HUES6 (cell line): ENCODE measurements around the gene TMPRSS9.
"Not testable (repeated sequence)": the region's sequence is repeated elsewhere in the genome, so short reads cannot be mapped to it uniquely, and the experiment has no call there.

Source experiments
- H3K27ac ChIP-seq: 2 replicates; pipeline ENCODE4 v1.7.0; 2013; ENCODE audit warnings: low read depth, mild to moderate bottlenecking, low read length, inconsistent platforms
- H3K27me3 ChIP-seq: 2 replicates; pipeline ENCODE4 v1.6.1; 2013; ENCODE audit warnings: low read length; ENCODE audit not compliant: control insufficient read depth, insufficient read depth
- H3K36me3 ChIP-seq: 2 replicates; pipeline ENCODE4 v1.6.1; 2013; ENCODE audit warnings: low read length; ENCODE audit not compliant: control insufficient read depth, insufficient read depth
- H3K4me1 ChIP-seq: 2 replicates; pipeline ENCODE4 v1.6.1; 2013; ENCODE audit warnings: low read length; ENCODE audit not compliant: control insufficient read depth, insufficient read depth
- H3K4me3 ChIP-seq: 2 replicates; pipeline ENCODE4 v1.5.1; 2013; ENCODE audit warnings: low read depth, low read length
- H3K9ac ChIP-seq: one replicate; pipeline ENCODE4 v1.6.1; 2013; ENCODE audit warnings: mild to moderate bottlenecking, low read length
- H3K9me3 ChIP-seq: 2 replicates; pipeline ENCODE4 v1.6.1; 2013; ENCODE audit warnings: low read depth, low read length; ENCODE audit not compliant: control insufficient read depth, insufficient read depth

The TMPRSS9 gene

DNA sequence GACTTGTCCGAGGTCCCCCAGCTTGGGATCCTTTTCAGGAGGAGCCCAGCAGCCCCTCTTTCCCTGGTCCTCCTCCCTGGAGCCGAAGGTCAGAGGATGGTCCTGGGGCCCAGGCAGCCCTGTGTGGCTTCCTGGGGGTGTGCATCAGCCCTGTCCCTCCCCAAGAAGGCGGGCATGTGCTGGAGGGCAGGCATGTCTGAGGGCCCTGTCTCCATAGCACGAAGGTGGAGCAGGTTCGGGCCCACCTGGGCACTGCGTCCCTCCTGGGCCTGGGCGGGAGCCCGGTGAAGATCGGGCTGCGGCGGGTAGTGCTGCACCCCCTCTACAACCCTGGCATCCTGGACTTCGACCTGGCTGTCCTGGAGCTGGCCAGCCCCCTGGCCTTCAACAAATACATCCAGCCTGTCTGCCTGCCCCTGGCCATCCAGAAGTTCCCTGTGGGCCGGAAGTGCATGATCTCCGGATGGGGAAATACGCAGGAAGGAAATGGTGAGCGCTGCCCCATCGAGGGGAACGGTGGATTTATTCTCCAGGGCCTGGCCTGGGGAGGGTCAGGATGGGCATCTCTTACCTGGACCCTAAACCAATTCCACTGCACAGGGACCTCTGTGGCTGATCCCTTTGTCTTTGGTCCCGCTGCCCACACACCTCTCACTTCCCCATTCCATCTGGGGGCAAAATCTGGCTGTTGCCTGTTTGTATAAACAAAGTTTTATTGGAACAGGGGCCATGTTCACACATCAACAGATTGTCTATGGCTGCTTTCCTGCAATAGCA, 56.4 kb downstream of the TMPRSS9 start:
- H3K4me3 ChIP-seq = no peak overlapping the region
- peaks cover 15% of the 10 kb centered on the region for H3K36me3 ChIP-seq
- no peak overlapping the region for H3K9ac ChIP-seq
- no peaks in the 10 kb centered on the region; the same call in 1 of the 2 replicates for H3K4me1 ChIP-seq
- H3K27ac ChIP-seq = no peak overlapping the region
- H3K27me3 ChIP-seq = no peaks in the 10 kb centered on the region
- no peaks in the 10 kb centered on the region for H3K9me3 ChIP-seq

DNA sequence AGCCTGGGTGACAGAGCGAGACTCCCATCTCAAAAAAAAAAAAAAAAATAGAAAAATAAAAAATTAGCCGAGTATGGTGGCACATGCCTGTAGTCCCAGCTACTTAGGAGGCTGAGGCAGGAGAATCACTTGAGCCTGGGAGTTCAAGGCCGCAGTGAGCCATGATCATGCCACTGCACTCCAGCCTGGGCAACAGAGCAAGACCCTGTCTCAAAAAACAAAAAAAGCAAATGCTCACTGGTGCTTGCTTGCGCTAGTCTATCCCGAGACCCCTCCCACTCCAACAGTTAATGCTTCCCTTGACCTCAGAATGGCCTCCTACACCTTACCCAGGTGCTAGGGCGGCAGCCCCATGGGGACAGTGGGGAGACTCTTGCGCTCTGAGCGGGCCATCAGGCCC, 57.4 kb downstream of the TMPRSS9 start:
- not testable (repeated sequence) for H3K4me1 ChIP-seq, H3K27ac ChIP-seq, H3K9ac ChIP-seq

DNA sequence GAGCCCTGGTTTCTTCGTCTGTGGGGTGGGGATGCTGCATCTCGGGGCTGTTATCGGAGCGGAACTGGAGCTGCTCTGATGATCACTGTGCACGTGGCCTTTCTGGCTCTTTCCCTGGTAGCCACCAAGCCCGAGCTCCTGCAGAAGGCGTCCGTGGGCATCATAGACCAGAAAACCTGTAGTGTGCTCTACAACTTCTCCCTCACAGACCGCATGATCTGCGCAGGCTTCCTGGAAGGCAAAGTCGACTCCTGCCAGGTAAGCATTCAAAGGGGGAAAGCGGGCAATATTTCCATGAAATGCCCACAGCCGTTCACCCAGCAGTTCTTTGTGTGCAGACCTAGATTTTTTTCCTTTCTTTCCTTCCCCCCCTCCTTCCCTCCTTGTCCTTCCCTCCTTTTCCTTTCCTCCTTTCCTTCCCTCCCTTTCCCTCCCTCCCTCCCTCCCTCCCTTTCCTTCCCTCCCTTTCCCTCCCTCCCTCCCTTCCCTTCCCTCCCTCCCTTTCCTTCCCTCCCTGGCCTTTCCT, 57.9 kb downstream of the TMPRSS9 start:
- no peaks in the 10 kb centered on the region for H3K9me3 ChIP-seq

More for the DNA sequence above, 57.4 kb downstream of the TMPRSS9 start:
- H3K4me3 ChIP-seq, H3K9me3 ChIP-seq, H3K27me3 ChIP-seq: not testable (repeated sequence)
- peaks cover 15% of the 10 kb centered on the region for H3K36me3 ChIP-seq

DNA sequence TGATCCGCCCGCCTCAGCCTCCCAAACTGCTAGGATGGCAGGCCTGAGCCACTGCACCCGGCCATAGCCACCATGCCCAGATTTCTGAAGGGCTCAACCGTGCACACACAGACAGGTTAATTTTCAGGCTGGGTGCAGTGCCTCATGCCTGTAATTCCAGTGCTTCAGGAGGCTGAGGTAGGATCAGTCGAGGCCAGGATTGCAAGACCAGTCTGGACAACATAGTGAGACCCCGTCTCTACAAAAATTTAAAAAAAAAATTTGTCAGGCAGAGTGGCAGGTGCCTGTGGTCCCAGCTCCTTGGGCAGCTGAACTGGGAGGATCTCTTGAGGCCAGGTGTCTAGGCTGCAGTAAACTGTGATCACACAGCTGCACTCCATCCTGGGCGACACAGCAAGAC, 59.7 kb downstream of the TMPRSS9 start:
- no peaks in the 10 kb centered on the region; the same call in 1 of the 2 replicates for H3K4me1 ChIP-seq
- H3K9ac ChIP-seq = no peak overlapping the region
- H3K9me3 ChIP-seq = no peaks in the 10 kb centered on the region
- H3K4me3 ChIP-seq = no peak overlapping the region
- no peak overlapping the region for H3K27ac ChIP-seq
- H3K27me3 ChIP-seq = no peaks in the 10 kb centered on the region
- peaks cover 22% of the 10 kb centered on the region for H3K36me3 ChIP-seq

More for the DNA sequence above, 57.9 kb downstream of the TMPRSS9 start:
- H3K36me3 ChIP-seq = peaks cover 15% of the 10 kb centered on the region
- no peak overlapping the region for H3K4me3 ChIP-seq
- no peak overlapping the region for H3K9ac ChIP-seq
- H3K27ac ChIP-seq = no peak overlapping the region
- no peaks in the 10 kb centered on the region for H3K27me3 ChIP-seq
- no peaks in the 10 kb centered on the region; the same call in 1 of the 2 replicates for H3K4me1 ChIP-seq

DNA sequence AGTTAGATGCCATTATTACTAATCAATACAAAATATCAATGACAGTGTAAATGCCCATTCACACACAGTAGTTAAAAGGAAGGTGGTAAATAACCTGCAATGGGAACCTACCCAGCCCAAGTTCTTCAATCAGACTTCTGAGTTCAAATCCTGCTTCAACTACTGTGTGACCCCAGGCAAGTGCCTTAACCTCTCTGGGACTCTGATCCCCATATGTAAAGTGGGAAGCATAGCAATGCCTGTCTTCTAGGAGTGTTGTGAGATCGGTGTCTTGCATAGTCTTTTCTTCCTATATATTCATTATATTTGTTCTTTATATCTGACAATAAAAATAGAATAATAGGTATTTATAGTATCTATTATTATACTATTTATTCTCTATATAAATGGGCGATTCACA, 60.4 kb downstream of the TMPRSS9 start:
- Histone ChIP-seq H3K9me3 (no peaks in the 10 kb centered on the region), H3K9ac (no peak overlapping the region), H3K27me3 (no peaks in the 10 kb centered on the region), H3K4me1 (peaks cover 2% of the 10 kb centered on the region), H3K36me3 (peaks cover 22% of the 10 kb centered on the region), H3K27ac (no peak overlapping the region), H3K4me3 (no peak overlapping the region)

DNA sequence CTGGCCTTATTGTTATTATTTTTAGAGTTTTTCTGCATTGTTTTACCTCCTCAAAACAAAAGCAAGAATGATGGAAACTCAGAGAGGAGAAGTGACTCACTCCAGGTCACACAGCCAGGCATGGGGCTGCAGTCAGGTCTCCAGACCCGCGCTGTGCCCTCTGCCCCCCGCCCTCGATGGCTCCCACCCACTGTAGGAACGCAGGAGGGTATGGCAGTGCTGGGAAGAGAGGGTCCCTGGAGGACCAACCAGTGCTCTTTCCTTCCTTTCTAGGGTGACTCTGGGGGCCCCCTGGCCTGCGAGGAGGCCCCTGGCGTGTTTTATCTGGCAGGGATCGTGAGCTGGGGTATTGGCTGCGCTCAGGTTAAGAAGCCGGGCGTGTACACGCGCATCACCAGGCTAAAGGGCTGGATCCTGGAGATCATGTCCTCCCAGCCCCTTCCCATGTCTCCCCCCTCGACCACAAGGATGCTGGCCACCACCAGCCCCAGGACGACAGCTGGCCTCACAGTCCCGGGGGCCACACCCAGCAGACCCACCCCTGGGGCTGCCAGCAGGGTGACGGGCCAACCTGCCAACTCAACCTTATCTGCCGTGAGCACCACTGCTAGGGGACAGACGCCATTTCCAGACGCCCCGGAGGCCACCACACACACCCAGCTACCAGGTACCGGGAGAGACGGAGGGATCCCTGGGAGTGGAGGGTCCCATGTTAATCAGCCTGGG, 61.7 kb downstream of the TMPRSS9 start:
- peaks cover 14% of the 10 kb centered on the region for H3K4me1 ChIP-seq
- H3K36me3 ChIP-seq = peaks cover 18% of the 10 kb centered on the region
- H3K9me3 ChIP-seq = no peaks in the 10 kb centered on the region
- H3K27me3 ChIP-seq = no peaks in the 10 kb centered on the region
- no peak overlapping the region for H3K4me3 ChIP-seq
- no peak overlapping the region for H3K9ac ChIP-seq
- H3K27ac ChIP-seq = no peak overlapping the region

DNA sequence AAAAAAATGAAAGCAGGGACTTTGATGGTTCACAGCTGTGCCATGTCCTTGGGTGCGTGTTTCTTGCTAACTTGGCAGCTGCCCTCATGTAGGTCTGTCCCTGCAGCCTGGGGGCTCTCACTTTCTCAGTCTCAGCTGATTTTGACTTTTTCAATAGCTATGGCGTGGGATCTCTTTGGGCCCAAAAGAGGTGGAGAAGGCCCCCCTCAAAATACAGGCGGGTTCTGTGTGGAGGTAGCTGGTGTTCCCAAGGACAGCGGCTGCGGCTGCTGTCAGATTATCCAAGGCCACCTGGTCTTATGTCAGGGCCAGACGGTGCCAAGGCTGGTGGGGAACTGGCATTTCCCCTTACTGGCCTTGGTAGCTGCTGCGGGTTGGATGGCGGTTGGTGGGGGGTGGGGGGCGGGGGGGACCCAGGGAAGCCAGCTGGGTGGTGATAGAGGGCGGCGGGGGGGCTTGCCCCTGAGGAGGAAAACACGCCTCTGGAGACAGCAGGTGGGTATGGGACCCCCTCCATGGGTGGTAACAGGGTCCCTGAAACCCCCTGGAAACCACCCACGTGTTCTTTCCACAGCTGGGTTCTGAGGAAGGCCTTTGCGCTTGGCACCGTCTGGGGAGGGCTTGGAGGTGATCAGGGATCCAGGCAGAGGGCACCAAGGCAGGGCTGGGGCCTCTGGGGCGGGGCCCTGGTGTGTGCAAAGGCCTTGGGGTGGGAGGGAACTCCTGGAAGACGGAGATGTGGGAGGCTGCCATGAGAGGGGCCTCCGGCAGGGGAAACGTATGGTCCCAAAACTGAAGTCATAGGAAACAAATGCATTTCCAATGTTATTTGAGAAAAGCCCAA, 63.2 kb downstream of the TMPRSS9 start:
- peaks cover 11% of the 10 kb centered on the region for H3K36me3 ChIP-seq
- no peak overlapping the region for H3K9ac ChIP-seq
- H3K4me1 ChIP-seq = peaks cover 19% of the 10 kb centered on the region
- H3K9me3 ChIP-seq = no peaks in the 10 kb centered on the region
- H3K4me3 ChIP-seq = no peak overlapping the region
- no peaks in the 10 kb centered on the region for H3K27me3 ChIP-seq
- no peak overlapping the region for H3K27ac ChIP-seq

DNA sequence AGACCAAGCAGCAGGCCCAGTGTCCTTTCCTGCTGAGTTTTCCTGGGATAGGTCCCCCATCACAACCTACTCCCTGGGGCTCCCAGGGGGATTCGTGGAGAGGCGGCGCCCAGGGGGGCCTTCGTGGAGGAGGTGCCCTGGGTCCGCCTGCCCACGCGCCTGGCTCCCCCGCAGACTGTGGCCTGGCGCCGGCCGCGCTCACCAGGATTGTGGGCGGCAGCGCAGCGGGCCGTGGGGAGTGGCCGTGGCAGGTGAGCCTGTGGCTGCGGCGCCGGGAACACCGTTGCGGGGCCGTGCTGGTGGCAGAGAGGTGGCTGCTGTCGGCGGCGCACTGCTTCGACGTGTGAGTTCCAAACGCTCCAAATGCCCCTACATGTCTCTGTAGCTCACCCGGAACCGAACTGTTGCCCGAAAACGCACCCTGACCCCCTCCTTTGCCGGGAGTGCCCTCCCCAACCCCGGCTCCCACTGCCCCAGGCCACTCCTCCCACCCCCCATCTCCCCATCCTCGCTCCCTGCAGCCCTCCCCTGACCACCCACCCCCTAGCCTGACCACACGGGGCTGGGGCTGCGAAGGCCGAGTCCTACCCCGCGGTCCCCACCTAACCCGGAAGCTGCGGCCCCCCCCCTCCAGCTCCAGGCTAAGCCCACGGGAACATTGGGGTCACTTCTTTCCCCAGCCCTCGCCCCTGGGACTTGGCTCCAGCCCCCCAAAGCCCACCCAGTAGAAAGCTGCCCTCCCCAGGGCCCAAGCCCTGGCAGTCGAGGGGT, 64.0 kb downstream of the TMPRSS9 start:
- peak overlapping the region; percentile 94; the same call in 1 of the 2 replicates for H3K4me3 ChIP-seq
- H3K9me3 ChIP-seq = no peaks in the 10 kb centered on the region
- peaks cover 26% of the 10 kb centered on the region for H3K4me1 ChIP-seq
- no peak overlapping the region for H3K9ac ChIP-seq
- H3K27ac ChIP-seq = no peak overlapping the region
- peaks cover 13% of the 10 kb centered on the region for H3K36me3 ChIP-seq
- no peaks in the 10 kb centered on the region for H3K27me3 ChIP-seq

DNA sequence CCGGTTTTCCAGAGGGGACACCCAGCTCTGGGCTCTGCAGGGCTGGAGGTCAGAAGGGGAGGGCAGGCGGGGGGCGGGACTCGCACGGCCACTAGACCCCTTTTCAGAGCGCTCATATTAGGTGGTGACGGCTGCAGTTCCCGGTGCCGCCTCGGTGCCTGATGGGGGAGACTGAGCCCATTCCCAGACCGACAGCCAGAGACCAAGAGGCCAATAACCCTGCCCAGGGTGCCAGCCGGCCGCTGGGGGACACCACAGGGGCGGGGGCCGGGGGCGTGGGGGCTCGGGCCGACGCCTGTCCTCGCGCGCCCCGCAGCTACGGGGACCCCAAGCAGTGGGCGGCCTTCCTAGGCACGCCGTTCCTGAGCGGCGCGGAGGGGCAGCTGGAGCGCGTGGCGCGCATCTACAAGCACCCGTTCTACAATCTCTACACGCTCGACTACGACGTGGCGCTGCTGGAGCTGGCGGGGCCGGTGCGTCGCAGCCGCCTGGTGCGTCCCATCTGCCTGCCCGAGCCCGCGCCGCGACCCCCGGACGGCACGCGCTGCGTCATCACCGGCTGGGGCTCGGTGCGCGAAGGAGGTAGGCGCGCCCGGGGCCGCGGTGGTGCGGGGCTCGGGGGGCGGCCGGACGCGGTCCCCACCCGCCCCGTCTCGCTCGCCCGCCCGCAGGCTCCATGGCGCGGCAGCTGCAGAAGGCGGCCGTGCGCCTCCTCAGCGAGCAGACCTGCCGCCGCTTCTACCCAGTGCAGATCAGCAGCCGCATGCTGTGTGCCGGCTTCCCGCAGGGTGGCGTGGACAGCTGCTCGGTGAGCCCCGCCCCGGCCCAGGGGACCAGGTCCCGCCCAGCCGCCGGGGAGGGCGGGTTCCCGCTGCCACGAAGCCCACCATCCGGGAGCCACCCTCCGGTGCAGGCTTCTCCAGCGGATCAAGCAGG, 64.9 kb downstream of the TMPRSS9 start:
- no peak overlapping the region for H3K27ac ChIP-seq
- peak overlapping the region; percentile 94 for H3K4me3 ChIP-seq
- peaks cover 26% of the 10 kb centered on the region for H3K4me1 ChIP-seq
- H3K9me3 ChIP-seq = no peaks in the 10 kb centered on the region
- peak overlapping the region; percentile 97 for H3K9ac ChIP-seq
- no peaks in the 10 kb centered on the region for H3K27me3 ChIP-seq
- peaks cover 21% of the 10 kb centered on the region for H3K36me3 ChIP-seq
